GM12878 (cell line): ENCODE measurements around the gene DUOX1.

Source experiments
- BRCA1 ChIP-seq: IDR thresholded peaks from 2 replicates; pipeline ENCODE4 v1.6.1; 2011; ENCODE audit warnings: low read depth, low read length, improper control_type of control experiment
- CBX5 ChIP-seq: sonication (generic); IDR thresholded peaks from 2 replicates; pipeline ENCODE4 v1.6.1; 2016; ENCODE audit warnings: low read depth, moderate library complexity, mild to moderate bottlenecking, inconsistent platforms
- FOS ChIP-seq: IDR thresholded peaks from 3 replicates; pipeline ENCODE4 v1.6.1; 2011; ENCODE audit warnings: borderline replicate concordance; ENCODE audit not compliant: insufficient read length; ENCODE audit errors: extremely low read depth
- HCFC1 ChIP-seq: fragments of 150-350 bp; IDR thresholded peaks from 2 replicates; pipeline ENCODE4 v1.6.1; 2014; ENCODE audit warnings: low read length
- IRF4 ChIP-seq: IDR thresholded peaks from 2 replicates; pipeline ENCODE4 v1.6.1; 2011; ENCODE audit warnings: low read depth, low read length
- LARP7 ChIP-seq: fragments of 450-650 bp; IDR thresholded peaks from 2 replicates; pipeline ENCODE4 v1.6.1; 2017; ENCODE audit warnings: mild to moderate bottlenecking
- POLR2A ChIP-seq: IDR thresholded peaks from 2 replicates; pipeline ENCODE4 v1.6.1; 2011; ENCODE audit warnings: low read depth, mild to moderate bottlenecking, low read length
- POLR2AphosphoS5 ChIP-seq: IDR thresholded peaks from 2 replicates; pipeline ENCODE4 v1.6.1; 2011; ENCODE audit warnings: mild to moderate bottlenecking, low read length, inconsistent platforms
- SMC3 ChIP-seq: IDR thresholded peaks from 2 replicates; pipeline ENCODE4 v1.6.1; 2011; ENCODE audit warnings: low read length, improper control_type of control experiment, borderline replicate concordance
- ZNF274 ChIP-seq: IDR thresholded peaks from one replicate; pipeline ENCODE4 v1.8.0; 2011; ENCODE audit not compliant: insufficient read length, insufficient read depth
- TF ChIP-seq, protein P1 (sequence below), 3 experiments: IDR thresholded peaks in 2 of 3; conservative IDR thresholded peaks in 1 of 3; 2 replicates each; pipeline ENCODE4 v1.5.1; 2011; ENCODE audit warnings: low read depth in 3 of 3, low read length in 3 of 3, mild to moderate bottlenecking in 3 of 3, control low read depth in 2 of 3, moderate library complexity in 2 of 3, inconsistent platforms in 1 of 3, mixed read lengths in 1 of 3; ENCODE audit not compliant: control insufficient read depth in 2 of 3, insufficient read depth in 1 of 3; ENCODE audit errors: extremely low read depth in 1 of 3

DNA sequence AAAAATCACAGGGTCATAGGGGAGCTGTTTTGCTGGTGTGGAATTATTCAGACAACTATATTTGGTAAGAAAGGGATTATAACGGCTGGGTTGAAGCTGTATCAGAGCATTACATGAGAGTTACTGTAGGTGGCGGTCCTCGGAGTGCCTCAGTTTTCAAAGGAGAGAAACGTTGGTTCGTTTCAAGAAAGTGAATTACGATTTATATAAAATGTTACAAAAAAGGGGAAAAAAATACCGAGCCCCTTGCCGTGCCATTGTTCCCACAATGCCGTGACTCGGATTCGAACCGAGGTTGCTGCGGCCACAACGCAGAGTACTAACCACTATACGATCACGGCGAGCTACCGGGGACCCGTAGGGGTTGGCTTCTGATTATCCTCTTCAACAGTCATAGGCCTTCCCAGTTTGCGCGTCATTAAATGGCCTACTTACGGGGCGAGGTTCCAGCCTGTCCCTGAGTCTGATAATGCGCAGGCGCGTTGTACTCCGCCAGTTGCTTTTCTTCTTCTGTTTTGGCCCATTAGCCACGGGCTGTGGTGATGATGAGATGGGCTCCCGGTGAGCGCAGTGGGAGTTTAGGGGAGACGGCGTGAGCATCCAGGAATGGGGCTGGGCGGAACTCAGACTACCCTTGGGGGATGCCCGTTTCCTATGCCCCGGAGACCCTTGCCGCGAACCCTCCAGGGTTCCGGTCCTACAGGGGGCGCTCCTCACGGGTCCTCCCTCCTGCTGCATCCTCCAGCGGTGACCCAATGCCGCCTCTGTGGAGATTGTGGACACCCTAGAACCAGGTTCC lies 68.7 kb downstream of the DUOX1 start:
- TF ChIP-seq, protein P1, sequence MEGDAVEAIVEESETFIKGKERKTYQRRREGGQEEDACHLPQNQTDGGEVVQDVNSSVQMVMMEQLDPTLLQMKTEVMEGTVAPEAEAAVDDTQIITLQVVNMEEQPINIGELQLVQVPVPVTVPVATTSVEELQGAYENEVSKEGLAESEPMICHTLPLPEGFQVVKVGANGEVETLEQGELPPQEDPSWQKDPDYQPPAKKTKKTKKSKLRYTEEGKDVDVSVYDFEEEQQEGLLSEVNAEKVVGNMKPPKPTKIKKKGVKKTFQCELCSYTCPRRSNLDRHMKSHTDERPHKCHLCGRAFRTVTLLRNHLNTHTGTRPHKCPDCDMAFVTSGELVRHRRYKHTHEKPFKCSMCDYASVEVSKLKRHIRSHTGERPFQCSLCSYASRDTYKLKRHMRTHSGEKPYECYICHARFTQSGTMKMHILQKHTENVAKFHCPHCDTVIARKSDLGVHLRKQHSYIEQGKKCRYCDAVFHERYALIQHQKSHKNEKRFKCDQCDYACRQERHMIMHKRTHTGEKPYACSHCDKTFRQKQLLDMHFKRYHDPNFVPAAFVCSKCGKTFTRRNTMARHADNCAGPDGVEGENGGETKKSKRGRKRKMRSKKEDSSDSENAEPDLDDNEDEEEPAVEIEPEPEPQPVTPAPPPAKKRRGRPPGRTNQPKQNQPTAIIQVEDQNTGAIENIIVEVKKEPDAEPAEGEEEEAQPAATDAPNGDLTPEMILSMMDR (IDR thresholded peaks at IDR 0.05 in 2 of 3, conservative IDR thresholded peaks at IDR 0.05 in 1 of 3; ENCODE audit: control insufficient read depth in 2 of 3, extremely low read depth in 1 of 3, insufficient read depth in 1 of 3, low read depth in 3 of 3, low read length in 3 of 3), result peak; percentile 71 to 81 (median 80)
- TF ChIP-seq LARP7 (peak; percentile 55; the same call in 1 of the 2 replicates), POLR2AphosphoS5 (peak; percentile 95), BRCA1 (no peak), POLR2A (peak; percentile 96), IRF4 (peak; percentile 70), SMC3 (no peak), HCFC1 (no peak), FOS (no peak), ZNF274 (no peak), CBX5 (no peak)
